Skeletal muscle cell (primary cell): ENCODE data around the gene MAMDC4.

ENCODE experiments used
- DNase-seq: peaks from one replicate; pipeline ENCODE4 v3.0.0-alpha.2; 2010; ENCODE audit warnings: low read depth
- H3K4me3 ChIP-seq: 2 replicates; pipeline ENCODE4 v1.5.1; 2011; ENCODE audit warnings: low read depth, mild to moderate bottlenecking, control low read depth, low read length, moderate library complexity

MAMDC4 gene

GRCh38 chr9:136906266-136906665, 54.1 kb downstream of the MAMDC4 start:
- no peak for DNase-seq

GRCh38 chr9:136907011-136907914, 55.1 kb downstream of the MAMDC4 start:
- DNase-seq, result no peak
- no peak overlapping the region for H3K4me3 ChIP-seq

More at GRCh38 chr9:136906266-136906665, 54.1 kb downstream of the MAMDC4 start:
- H3K4me3 ChIP-seq, result no peak overlapping the region
